ENCODE results near the gene AGO1. TPM values are rescaled to one million over a fixed set of nuclear protein-coding genes. Genes with fewer than 3 reads are reported as not detected.

AGO1 gene
- total RNA-seq, 1 experiment from 2014 or later: 36.2 TPM

DNA sequence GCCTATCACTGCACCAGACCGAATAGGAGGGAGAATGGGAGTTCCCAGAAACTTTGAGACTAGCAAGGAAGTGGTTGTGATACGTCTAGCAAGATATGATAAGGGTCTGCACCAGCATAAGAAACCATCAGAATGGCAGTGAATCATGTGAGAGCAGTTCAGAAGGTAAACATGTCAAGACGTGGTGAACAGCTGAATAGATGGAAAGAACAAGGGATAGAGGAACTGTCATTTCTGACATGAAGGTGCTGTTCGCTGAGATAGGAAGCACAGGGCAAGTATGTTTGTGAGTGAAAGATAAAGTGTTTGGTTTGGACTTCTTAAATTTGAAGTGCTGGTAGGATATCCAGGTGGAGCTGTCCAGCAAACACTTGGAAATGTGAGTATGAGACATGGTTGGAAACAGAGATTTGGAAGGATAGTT is 1.1 kb upstream of the AGO1 start:
- BruUV-seq (replicated peaks): no TSS peak
- RAD21 ChIA-PET (ENCODE audit: low non-redundant PET in 1 of 2, low total read pairs in 2 of 2, uncharacterized antibody in 2 of 2, unreplicated experiment in 2 of 2): no interaction called here
- CTCF ChIA-PET: no interaction called here
- Histone ChIP-seq H3K4me1 (ENCODE audit: control insufficient read depth in 1 of 2, insufficient read depth in 2 of 2, low read length in 2 of 2) (peaks cover 0 to 28% of the 10 kb centered on the region in 2 experiments; a peak in 3 of 4 replicates), H3K36me3 (ENCODE audit: control insufficient read depth in 1 of 2, insufficient read depth in 2 of 2, low read length in 2 of 2) (no peaks in the 10 kb centered on the region), H3K27me3 (ENCODE audit: insufficient read depth, low read length) (no peaks in the 10 kb centered on the region), H4K20me1 (ENCODE audit: insufficient read depth) (no peaks in the 10 kb centered on the region), H3K4me3 (replicated peaks in 1 of 2; ENCODE audit: low read depth in 1 of 2, low read length in 2 of 2) (no peak overlapping the region), H2AFZ (ENCODE audit: low read depth, low read length, poor library complexity, severe bottlenecking) (no peak overlapping the region), H3K4me2 (ENCODE audit: low read length) (no peak overlapping the region), H3K9ac (ENCODE audit: low read length) (no peak overlapping the region), H3K9me2 (ENCODE audit: insufficient read depth) (no peaks in the 10 kb centered on the region), H3K9me3 (ENCODE audit: control insufficient read depth in 1 of 2, insufficient read depth in 1 of 2, low read depth in 1 of 2, low read length in 2 of 2) (no peaks in the 10 kb centered on the region), H3K79me2 (ENCODE audit: insufficient read depth, low read length) (peaks cover 34% of the 10 kb centered on the region), H3K27ac (ENCODE audit: low read depth, low read length) (no peak overlapping the region)
- intact Hi-C loops (cut with micrococcal nuclease): no loop called here
- TF ChIP-seq POLR2A (IDR thresholded peaks at IDR 0.05; ENCODE audit: borderline replicate concordance, extremely low read depth, insufficient read depth, insufficient read length) (no peak), EGR1 (IDR thresholded peaks at IDR 0.05; ENCODE audit: low read depth) (no peak), CBX3 (IDR thresholded peaks at IDR 0.05; ENCODE audit: low read depth) (no peak), ZFX (IDR thresholded peaks at IDR 0.05) (no peak), JUND (IDR thresholded peaks at IDR 0.05) (no peak), ELF1 (IDR thresholded peaks at IDR 0.05; ENCODE audit: borderline replicate concordance, low read depth) (no peak), POLR2AphosphoS5 (IDR thresholded peaks at IDR 0.05; ENCODE audit: low read depth, low read length) (no peak), EZH2phosphoT487 (IDR thresholded peaks at IDR 0.05; ENCODE audit: borderline replicate concordance) (no peak), SRF (IDR thresholded peaks at IDR 0.05; ENCODE audit: low read depth) (no peak), FOSL1 (IDR thresholded peaks at IDR 0.05; ENCODE audit: low read depth) (no peak), EZH2 (IDR thresholded peaks at IDR 0.05) (no peak), YY1 (IDR thresholded peaks at IDR 0.05; ENCODE audit: extremely low read depth, insufficient replicate concordance, low read depth, low read length) (no peak), CEBPB (IDR thresholded peaks at IDR 0.05; ENCODE audit: low read depth) (no peak), ZNF274 (IDR thresholded peaks at IDR 0.05; ENCODE audit: low read depth, low read length) (no peak), RAD21 (IDR thresholded peaks at IDR 0.05; ENCODE audit: low read depth) (no peak), SIN3A (IDR thresholded peaks at IDR 0.05; ENCODE audit: low read depth) (no peak), TCF7L2 (IDR thresholded peaks at IDR 0.05; ENCODE audit: borderline replicate concordance, extremely low read depth, insufficient read depth, insufficient read length) (no peak)
- TF ChIP-seq, protein P1, sequence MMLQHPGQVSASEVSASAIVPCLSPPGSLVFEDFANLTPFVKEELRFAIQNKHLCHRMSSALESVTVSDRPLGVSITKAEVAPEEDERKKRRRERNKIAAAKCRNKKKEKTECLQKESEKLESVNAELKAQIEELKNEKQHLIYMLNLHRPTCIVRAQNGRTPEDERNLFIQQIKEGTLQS (IDR thresholded peaks at IDR 0.05): no peak
- TF ChIP-seq, protein P2, sequence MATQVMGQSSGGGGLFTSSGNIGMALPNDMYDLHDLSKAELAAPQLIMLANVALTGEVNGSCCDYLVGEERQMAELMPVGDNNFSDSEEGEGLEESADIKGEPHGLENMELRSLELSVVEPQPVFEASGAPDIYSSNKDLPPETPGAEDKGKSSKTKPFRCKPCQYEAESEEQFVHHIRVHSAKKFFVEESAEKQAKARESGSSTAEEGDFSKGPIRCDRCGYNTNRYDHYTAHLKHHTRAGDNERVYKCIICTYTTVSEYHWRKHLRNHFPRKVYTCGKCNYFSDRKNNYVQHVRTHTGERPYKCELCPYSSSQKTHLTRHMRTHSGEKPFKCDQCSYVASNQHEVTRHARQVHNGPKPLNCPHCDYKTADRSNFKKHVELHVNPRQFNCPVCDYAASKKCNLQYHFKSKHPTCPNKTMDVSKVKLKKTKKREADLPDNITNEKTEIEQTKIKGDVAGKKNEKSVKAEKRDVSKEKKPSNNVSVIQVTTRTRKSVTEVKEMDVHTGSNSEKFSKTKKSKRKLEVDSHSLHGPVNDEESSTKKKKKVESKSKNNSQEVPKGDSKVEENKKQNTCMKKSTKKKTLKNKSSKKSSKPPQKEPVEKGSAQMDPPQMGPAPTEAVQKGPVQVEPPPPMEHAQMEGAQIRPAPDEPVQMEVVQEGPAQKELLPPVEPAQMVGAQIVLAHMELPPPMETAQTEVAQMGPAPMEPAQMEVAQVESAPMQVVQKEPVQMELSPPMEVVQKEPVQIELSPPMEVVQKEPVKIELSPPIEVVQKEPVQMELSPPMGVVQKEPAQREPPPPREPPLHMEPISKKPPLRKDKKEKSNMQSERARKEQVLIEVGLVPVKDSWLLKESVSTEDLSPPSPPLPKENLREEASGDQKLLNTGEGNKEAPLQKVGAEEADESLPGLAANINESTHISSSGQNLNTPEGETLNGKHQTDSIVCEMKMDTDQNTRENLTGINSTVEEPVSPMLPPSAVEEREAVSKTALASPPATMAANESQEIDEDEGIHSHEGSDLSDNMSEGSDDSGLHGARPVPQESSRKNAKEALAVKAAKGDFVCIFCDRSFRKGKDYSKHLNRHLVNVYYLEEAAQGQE (IDR thresholded peaks at IDR 0.05; ENCODE audit: low read depth): no peak; the same call in 1 of the 2 replicates
- POLR2A ChIA-PET: no interaction called here
- no peak for DNase-seq (ENCODE audit: low read depth, low spot score)
- ATAC-seq: no peak

All from HCT116 (cell line).